HG03108 (cell line): Measurements from ENCODE around the gene TWNK.

Source experiments
- ATAC-seq: cut with Tn5 transposase; IDR thresholded peaks from one replicate; pipeline ENCODE4 v1.9.1; 2021; ENCODE audit warnings: moderate library complexity; ENCODE audit not compliant: unreplicated experiment

TWNK gene

GRCh38 chr10:100986952-100987684, at the start of gene TWNK, which contains the start of gene MRPL43:
TWNK (plus strand) TSS chr10:100987543; CDS start chr10:100988211, 668 bp downstream.
MRPL43 (minus strand) TSS chr10:100987497; CDS start chr10:100987443, 54 bp downstream.
- ATAC-seq: peak; percentile 57

- no peak for ATAC-seq
Observed at GRCh38 chr10:100939763-100940344, 47.5 kb upstream of the TWNK start.

- no peak for ATAC-seq
Observed at GRCh38 chr10:100942229-100942628, 45.1 kb upstream of the TWNK start.

DNA sequence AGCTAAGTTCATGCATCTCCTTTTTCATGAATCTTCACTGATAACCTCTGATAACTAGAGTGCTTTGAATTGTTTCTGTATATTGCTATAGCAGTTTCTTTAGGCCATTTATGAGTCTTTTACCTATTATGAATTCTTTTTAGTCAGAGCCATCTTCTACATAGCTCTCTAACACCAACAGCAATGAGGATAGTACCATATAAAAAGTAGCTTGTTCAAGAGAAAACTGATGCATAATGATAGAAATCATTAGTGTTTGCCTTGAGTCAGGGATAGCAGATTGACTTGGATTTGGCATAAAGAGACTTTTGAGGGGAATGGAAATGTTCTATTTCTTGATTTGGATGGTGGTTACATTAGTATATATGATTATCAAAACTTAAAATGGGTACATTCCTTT, 43.8 kb upstream of the TWNK start:
- no peak for ATAC-seq

DNA sequence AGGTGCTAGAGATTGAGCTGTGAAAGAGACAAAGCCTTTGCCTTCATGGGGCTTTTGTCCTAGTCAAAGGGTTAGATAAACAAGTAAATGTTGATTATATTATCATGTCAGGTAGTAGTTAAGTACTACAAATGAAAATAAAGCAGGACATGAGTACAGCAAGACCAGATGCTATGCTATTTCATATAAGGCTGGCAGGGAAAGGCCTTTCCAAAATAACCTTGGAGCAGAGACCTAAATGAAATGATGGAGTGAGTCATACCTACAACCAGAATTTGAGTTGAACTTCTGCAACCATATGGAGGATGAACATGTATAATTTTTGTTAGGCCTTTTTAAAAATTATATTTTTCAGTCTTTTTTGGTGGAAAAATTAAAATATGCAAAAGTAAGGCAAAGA, 41.6 kb upstream of the TWNK start:
- ATAC-seq: no peak

GRCh38 chr10:100948916-100949315, 38.4 kb upstream of the TWNK start:
- ATAC-seq: no peak

GRCh38 chr10:100960251-100960650, 27.1 kb upstream of the TWNK start:
- ATAC-seq: no peak

DNA sequence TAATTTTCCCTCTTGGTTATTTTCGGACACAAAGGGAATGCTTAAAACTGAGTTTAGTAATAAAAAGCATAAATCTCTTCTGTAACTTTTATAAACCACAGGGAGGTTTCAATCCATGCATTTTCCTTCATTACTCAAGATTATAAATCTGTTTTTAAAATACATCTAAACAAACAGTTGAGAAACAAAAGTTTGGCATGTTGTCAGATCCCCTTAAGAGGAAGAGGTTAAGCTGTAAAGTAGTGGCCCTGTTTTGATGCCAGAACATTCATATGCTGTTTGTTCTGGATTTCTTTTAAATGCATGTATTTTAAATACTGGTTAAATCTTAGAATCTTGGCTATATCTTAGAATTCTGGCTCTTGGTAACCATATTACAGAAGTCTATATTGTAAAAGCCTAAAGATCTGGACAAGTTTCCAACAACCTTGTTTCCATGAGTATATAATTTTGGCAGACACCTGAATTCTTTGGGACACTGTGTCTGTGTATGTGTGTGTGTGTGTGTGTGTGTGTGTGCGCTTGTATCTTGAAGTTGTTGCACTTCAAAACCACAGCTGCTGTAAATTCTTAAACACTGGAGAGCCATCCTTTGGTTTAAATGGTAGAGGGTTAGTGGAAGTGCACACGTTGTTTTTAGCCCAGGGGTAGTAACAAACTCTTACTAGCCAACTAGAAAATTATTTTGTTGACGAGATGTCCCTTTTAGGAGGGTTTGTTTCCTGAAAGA, 24.8 kb upstream of the TWNK start:
- no peak for ATAC-seq

- ATAC-seq: no peak
Observed at GRCh38 chr10:100963826-100964225, 23.5 kb upstream of the TWNK start.

- ATAC-seq: no peak
Observed at GRCh38 chr10:100965820-100966219, 21.5 kb upstream of the TWNK start.

DNA sequence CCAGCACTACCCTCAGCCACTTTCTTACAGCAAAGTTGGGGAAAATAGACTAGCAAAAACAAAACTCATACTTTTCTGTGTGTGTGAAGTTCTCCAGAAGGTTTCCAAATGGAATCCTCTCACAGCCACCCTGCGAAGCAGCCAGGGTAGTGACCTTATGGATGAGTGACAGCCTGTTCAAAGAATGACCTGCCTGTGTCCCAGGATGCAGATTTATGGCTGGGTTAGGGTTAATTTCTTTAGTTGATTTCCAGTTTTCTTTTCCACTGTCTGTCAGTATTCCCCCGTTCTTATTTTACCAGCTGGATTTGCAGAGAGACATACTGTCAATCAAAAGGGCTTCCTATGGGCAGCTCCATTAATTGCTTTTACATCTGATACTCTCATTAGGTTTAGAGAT, 20.5 kb upstream of the TWNK start:
- no peak for ATAC-seq

GRCh38 chr10:100967332-100967731, 20.0 kb upstream of the TWNK start:
- ATAC-seq: no peak

DNA sequence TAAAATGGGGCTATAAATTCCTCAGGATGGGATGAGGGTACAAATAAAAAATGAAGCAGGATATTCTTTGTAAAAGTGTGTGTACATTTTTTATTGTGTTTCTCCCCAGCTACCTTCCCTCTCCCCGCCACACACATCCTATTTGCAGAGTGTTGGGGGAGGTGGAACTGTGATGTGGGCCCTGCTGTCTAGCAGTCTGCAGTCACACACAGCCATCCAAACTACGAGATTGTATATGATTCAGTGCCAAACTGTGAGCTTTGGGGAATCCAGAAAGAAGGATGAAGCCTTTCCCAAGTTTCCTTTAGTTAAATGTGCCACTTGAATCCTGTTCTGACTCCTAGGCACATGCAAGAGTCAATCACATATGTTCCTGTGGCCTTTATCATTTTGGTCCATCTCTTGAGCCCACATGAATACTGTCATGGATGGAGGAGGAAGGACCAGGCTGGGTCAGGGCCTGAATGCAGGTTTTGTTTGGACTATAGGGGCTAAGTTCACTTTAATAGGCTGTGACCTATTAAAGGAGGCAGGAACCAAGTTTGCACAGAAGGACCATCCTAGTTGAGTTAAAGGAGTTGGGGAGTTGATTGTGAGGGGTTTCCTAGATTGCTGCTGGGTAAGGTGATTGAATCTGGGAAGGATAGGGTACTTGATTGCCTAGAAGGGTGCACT, 19.1 kb upstream of the TWNK start:
- no peak for ATAC-seq

DNA sequence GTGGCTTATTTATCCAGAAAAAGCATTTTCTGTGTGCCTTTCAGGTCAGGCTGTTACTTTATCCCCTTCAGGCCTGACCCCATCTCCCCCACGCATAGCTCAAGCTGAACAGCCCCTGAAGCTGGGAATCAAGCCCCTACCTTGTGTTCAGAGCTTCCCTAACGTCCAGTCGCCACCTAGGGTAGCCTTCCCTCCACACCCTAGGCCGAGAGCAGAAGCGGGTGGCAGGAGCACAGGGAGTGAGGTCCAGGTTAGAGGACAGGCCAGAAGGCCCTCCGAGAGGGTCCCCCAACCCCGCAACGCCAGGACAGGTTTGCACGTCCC, 18.5 kb upstream of the TWNK start:
- ATAC-seq: no peak

DNA sequence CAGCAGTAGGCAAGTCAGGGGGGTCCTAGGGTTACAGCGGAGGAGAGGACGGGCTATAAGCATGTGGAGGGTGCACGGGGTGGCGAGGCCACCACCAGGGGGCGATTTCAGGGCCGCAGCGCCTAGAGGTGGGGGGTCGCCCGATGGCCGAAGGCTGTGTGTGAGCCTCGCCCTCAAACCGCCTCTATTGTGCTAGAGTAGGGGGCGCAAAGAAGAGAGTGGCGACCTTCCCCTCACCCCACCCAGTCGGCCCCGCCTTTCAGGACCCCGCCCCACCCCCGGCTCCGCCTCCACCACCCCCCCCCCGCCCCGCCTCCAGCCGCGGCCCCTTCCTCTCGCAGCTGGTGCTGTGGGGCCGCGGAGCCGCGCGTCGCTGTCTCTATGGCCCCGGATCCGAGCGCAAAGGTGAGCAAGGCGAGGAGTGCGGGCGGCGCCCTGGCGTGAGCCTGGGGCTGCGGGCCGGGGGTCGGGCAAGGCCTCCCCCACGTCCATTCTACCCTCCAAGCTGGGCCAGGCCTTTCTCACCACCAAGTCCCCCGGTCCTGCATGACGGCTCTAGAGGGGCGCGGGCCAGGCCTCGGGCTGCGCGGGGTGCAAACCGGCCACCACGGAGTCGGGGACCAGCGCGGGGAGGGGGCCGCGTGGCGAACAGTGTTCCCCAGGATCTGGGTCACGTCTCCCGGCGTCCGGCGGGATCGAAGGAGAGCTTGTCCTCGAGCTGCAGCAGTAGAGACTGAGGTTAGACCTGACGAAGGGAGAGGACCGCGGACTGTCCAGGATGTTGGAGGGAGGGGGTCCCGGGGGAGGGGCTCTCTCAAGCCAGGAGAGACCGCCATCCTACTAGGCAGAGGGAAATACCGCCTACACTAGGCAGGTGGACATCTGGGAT, 17.9 kb upstream of the TWNK start, which contains the start of gene SEMA4G:
TSS of gene SEMA4G (plus strand) at position 318 of the 889 bp plus-strand sequence. CDS start 3,409 bp downstream, outside the sequence.
- ATAC-seq: no peak

- no peak for ATAC-seq
Observed at GRCh38 chr10:100970076-100970913, 17.0 kb upstream of the TWNK start.

- ATAC-seq: no peak
Observed at GRCh38 chr10:100970914-100971811, 16.2 kb upstream of the TWNK start.

DNA sequence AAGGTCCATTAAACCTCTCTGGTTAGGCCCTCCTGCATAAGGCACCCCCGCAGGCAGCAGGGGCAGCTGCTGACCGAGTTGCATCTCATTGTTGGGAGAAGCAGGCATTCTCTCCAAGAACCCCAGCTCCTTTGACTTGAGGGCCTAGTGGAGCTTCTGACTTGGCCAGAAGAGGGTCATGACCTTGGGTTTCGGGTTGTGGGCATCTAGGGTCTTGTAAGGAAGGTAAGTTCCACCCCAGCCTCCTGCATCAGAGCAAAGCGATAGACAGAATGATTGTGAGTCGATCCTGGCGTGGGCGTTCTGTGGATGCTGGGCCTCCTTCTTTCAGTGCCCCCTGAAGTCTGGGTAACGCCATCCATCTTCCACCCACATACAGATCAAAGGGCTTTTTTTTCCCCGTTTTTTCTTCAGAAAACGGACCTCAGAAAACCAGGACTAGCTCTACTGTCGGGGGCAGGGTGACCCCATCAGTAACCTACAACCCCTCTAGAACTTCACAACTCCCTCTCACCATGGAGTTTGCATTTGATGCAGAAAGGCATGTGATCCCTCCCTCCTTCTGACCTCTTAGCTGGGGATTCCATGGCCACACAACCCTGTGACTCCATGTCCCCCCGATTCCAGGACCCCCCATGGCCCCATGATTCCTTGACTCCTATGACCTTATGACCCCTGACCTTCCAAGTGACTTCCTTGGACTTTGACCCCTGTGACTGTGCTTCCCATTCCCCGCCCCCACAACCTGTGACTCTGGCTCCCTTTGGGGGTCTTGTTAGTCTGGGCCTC, 15.0 kb upstream of the TWNK start:
- ATAC-seq: no peak
